ENCODE data around the gene PHEX.

PHEX gene

DNA sequence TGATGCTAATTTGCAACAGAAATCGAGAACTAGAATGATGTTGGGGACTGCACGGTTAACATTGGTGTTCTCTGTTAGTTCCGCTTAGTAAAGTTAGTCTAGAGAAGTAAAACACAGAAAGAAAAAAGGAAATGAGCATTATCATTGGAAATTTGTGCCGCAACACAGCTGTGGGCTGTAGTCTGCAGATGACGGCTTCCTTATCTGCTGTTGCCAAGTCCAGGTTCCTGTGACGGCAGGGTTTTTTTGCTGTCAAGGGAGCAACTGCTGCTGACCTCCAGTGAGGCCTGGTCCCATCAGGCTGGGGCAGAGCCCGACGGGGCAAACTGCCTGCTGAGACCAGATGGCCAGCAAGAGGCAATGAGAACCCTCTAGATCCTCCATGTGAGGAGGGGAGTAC lies 38.9 kb upstream of the PHEX start:
- H3K36me3 ChIP-seq (ENCODE audit: control insufficient read depth, insufficient read depth, low read length): no peaks in the 10 kb centered on the region
- H3K27me3 ChIP-seq (replicated peaks; ENCODE audit: control insufficient read depth, insufficient read depth, low read length): no peaks in the 10 kb centered on the region
- no peak for DNase-seq (ENCODE audit: extremely low read depth, insufficient read length)
- H3K4me3 ChIP-seq (replicated peaks; ENCODE audit: low read depth, low read length): no peak overlapping the region
- TF ChIP-seq, protein P1, sequence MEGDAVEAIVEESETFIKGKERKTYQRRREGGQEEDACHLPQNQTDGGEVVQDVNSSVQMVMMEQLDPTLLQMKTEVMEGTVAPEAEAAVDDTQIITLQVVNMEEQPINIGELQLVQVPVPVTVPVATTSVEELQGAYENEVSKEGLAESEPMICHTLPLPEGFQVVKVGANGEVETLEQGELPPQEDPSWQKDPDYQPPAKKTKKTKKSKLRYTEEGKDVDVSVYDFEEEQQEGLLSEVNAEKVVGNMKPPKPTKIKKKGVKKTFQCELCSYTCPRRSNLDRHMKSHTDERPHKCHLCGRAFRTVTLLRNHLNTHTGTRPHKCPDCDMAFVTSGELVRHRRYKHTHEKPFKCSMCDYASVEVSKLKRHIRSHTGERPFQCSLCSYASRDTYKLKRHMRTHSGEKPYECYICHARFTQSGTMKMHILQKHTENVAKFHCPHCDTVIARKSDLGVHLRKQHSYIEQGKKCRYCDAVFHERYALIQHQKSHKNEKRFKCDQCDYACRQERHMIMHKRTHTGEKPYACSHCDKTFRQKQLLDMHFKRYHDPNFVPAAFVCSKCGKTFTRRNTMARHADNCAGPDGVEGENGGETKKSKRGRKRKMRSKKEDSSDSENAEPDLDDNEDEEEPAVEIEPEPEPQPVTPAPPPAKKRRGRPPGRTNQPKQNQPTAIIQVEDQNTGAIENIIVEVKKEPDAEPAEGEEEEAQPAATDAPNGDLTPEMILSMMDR (IDR thresholded peaks at IDR 0.05; ENCODE audit: insufficient read depth, low read length, poor library complexity, severe bottlenecking): no peak

DNA sequence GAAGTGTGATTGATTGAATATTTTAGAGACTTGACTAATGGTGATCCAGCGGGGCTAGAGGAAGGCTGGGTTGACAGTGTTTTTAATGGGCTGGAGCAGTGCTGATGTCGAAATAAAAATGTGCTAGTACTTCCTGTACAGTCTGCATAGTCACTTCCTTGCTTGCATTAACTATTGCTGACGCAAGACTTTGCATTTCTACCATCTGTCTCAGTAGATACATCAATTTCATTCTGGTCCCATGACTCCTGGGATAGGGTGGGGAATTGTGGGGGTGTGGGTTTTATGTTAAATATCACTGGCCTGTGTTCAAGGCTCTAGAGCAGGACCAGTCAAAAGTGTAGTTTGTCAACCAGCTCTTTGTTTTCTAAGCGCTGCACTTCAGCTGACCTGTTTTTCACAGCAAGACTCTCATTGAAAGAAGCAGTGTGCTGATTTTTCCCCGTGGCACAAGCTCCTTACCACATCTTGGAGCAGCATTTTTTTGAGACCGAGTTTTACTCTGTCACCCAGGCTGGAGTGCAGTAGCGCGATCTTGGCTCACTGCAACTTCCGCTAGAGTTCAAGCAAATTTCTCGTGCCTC lies 35.2 kb upstream of the PHEX start:
- TF ChIP-seq, protein P1 (IDR thresholded peaks at IDR 0.05; ENCODE audit: insufficient read depth, low read length, poor library complexity, severe bottlenecking): no peak
- no peak overlapping the region for H3K4me3 ChIP-seq (replicated peaks; ENCODE audit: low read depth, low read length)
- H3K36me3 ChIP-seq (ENCODE audit: control insufficient read depth, insufficient read depth, low read length): no peaks in the 10 kb centered on the region
- no peak for DNase-seq (ENCODE audit: extremely low read depth, insufficient read length)
- H3K27me3 ChIP-seq (replicated peaks; ENCODE audit: control insufficient read depth, insufficient read depth, low read length): no peaks in the 10 kb centered on the region

DNA sequence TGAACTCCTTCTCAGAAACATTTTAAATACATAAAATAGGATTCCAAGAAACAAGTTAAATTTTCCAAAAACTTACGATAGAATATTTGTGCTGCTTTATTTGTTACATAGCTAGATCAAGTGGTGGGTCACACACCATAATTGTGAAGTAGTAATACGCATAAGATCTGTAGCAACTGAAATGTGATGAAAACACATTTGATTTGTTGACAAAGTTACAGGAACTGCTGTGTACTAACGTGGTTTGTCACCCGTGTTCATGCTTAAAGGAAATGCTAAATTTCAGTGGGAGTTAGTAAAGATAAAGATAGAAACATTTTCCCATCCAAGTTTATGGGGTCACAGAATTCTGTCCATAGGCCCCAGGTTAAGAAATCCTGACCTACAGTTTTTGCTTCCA lies 34.1 kb upstream of the PHEX start:
- Histone ChIP-seq H3K4me3 (replicated peaks; ENCODE audit: low read depth, low read length) (no peak overlapping the region), H3K36me3 (ENCODE audit: control insufficient read depth, insufficient read depth, low read length) (no peaks in the 10 kb centered on the region), H3K27me3 (replicated peaks; ENCODE audit: control insufficient read depth, insufficient read depth, low read length) (no peaks in the 10 kb centered on the region)
- TF ChIP-seq, protein P1 (IDR thresholded peaks at IDR 0.05; ENCODE audit: insufficient read depth, low read length, poor library complexity, severe bottlenecking): no peak
- DNase-seq (ENCODE audit: extremely low read depth, insufficient read length): no peak

DNA sequence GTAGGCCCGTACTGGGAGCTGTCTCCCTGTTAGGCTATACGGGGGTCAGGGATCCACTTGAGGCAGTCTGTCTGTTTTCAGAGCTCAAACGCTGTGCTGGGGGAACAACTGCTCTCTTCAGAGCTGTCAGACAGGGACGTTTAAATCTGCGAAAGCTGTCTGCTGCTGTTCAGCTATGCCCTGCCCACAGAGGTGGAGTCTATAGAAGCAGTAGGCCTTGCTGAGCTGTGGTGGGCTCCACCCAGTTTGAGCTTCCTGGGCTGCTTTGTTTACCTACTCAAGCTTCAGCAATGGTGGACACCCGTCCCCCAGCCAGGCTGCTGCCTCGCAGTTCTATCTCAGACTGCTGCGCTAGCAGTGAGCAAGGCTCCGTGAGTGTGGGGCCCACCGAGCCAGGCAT lies 27.3 kb upstream of the PHEX start:
- TF ChIP-seq, protein P1 (IDR thresholded peaks at IDR 0.05; ENCODE audit: insufficient read depth, low read length, poor library complexity, severe bottlenecking): no peak
- no peak overlapping the region for H3K4me3 ChIP-seq (replicated peaks; ENCODE audit: low read depth, low read length)

DNA sequence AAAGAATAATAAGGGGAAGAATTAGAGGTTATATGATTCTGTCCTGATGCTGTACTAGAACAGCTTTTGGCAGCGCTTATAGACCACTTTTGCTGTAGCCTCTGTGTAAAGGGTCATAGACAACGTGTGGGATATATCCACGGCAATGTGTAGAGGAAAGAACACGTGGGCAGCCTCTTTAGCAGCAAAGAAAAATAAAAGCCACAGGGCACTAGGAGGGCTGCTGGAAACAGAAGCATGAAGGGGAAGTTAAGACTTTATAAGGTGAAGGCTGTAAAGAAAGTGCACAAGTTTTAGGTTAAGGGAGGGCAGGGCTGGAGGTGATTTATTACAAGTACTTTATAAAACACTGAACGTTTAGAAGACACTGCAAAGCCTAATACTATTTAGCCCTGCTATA lies 20.1 kb upstream of the PHEX start:
- TF ChIP-seq, protein P1 (IDR thresholded peaks at IDR 0.05; ENCODE audit: insufficient read depth, low read length, poor library complexity, severe bottlenecking): no peak
- no peak for DNase-seq (ENCODE audit: extremely low read depth, insufficient read length)
- H3K27me3 ChIP-seq (replicated peaks; ENCODE audit: control insufficient read depth, insufficient read depth, low read length): no peaks in the 10 kb centered on the region
- no peak overlapping the region for H3K4me3 ChIP-seq (replicated peaks; ENCODE audit: low read depth, low read length)
- no peaks in the 10 kb centered on the region for H3K36me3 ChIP-seq (ENCODE audit: control insufficient read depth, insufficient read depth, low read length)

More for the DNA sequence above, 27.3 kb upstream of the PHEX start:
- Histone ChIP-seq H3K36me3 (ENCODE audit: control insufficient read depth, insufficient read depth, low read length) (no peaks in the 10 kb centered on the region), H3K27me3 (replicated peaks; ENCODE audit: control insufficient read depth, insufficient read depth, low read length) (no peaks in the 10 kb centered on the region)
- DNase-seq (ENCODE audit: extremely low read depth, insufficient read length): no peak

DNA sequence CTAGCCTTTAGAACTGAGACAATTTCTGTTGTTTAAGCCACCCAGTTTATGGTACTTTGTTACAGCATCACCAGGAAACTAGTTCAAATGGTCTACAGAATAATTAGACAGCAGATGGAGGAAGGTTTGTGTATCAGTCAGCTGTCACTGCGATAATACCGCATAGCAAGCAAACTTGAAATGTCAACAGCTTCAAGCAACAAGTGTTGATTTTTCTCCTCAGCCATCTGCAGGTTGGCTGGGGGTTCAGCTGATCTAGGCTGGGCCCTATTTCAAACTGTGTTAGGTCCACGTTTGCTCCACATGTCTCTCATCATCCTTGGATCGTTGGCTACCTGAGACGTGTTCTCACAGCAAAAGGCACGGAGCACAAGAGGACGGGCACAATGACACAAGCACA lies 19.2 kb upstream of the PHEX start:
- Histone ChIP-seq H3K36me3 (ENCODE audit: control insufficient read depth, insufficient read depth, low read length) (no peaks in the 10 kb centered on the region), H3K4me3 (replicated peaks; ENCODE audit: low read depth, low read length) (no peak overlapping the region), H3K27me3 (replicated peaks; ENCODE audit: control insufficient read depth, insufficient read depth, low read length) (no peaks in the 10 kb centered on the region)
- DNase-seq (ENCODE audit: extremely low read depth, insufficient read length): no peak
- TF ChIP-seq, protein P1 (IDR thresholded peaks at IDR 0.05; ENCODE audit: insufficient read depth, low read length, poor library complexity, severe bottlenecking): no peak
